MG63 (cell line): ENCODE results near the gene DCANP1. TPM values are rescaled to one million over a fixed set of nuclear protein-coding genes. Genes with fewer than 3 reads are reported as not detected.

Experiments used
- total RNA-seq: library from RNA; depleted of rRNA; stranded (reverse); fragments of >200 nt; shearing (Covaris generic); gene quantifications from 2 replicates; pipeline ENCODE4 v1.2.3, GENCODE V29; 2014; ENCODE audit warnings: low replicate concordance; rRNA removed

DCANP1 gene
- total RNA-seq, 1 experiment from 2014 or later = not detected

Other genes starting within 250 kb of the DCANP1 start
- gene MACROH2A1, start 48.1 kb downstream of the DCANP1 start, total RNA-seq = 322 and 404 TPM in 2 replicates
- not detected in 2 replicates for gene TIFAB, start 5.0 kb upstream of the DCANP1 start, total RNA-seq
- not detected in 2 replicates for gene NEUROG1, start 88.6 kb upstream of the DCANP1 start, total RNA-seq
- gene CXCL14, start 131.6 kb upstream of the DCANP1 start, total RNA-seq = 0.76 TPM in 1 of 2 replicates, not detected in the other